ENCODE measurements around the gene KAZN.

DNA sequence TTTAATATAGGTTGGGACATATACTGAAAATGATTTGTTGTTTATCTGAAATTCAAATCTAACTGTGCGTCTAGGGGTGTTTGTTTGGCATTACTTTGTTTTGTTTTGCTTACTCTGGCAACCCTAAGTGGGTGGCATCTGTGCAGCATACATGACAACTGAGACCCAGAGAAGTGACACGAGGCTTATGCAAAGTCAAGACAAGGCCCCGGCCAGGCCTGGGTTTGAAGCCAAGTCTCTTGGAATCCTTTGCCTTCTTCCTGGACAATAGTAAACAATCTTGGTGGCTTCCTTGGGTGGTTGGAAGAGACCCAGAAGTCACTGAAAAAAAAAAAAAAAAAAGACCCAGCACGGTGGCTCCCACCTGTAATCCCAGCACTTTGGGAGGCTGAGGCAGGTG lies 357.5 kb downstream of the KAZN start:
- TF ChIP-seq, protein P1, sequence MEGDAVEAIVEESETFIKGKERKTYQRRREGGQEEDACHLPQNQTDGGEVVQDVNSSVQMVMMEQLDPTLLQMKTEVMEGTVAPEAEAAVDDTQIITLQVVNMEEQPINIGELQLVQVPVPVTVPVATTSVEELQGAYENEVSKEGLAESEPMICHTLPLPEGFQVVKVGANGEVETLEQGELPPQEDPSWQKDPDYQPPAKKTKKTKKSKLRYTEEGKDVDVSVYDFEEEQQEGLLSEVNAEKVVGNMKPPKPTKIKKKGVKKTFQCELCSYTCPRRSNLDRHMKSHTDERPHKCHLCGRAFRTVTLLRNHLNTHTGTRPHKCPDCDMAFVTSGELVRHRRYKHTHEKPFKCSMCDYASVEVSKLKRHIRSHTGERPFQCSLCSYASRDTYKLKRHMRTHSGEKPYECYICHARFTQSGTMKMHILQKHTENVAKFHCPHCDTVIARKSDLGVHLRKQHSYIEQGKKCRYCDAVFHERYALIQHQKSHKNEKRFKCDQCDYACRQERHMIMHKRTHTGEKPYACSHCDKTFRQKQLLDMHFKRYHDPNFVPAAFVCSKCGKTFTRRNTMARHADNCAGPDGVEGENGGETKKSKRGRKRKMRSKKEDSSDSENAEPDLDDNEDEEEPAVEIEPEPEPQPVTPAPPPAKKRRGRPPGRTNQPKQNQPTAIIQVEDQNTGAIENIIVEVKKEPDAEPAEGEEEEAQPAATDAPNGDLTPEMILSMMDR (IDR thresholded peaks at IDR 0.05; ENCODE audit: insufficient read depth, low read depth, low read length) = no peak
- no peak for TF ChIP-seq EZH2 (IDR thresholded peaks at IDR 0.05; ENCODE audit: insufficient read depth, low read length)
